Activated CD4-positive, alpha-beta T cell treated with anti-CD3 and anti-CD28 coated beads, Interleukin-2, amount 10 ng/mL, durations not matched to agents 24 days and 14 days (primary cell): ENCODE data around the gene CACNA2D3. TPM values are rescaled to one million over a fixed set of nuclear protein-coding genes. Genes with fewer than 3 reads are reported as not detected.
A peak's percentile ranks its signal among the peaks of the same experiment; 100 is the strongest.
"Not testable (repeated sequence)": the region's sequence is repeated elsewhere in the genome, so short reads cannot be mapped to it uniquely, and the experiment has no call there.

Experiments
- DNase-seq: peaks from one replicate; pipeline ENCODE4 v3.0.0; 2022
- H3K27ac Mint-ChIP-seq: one replicate; pipeline ENCODE4 v1.8.0; 2022; ENCODE audit warnings: mild to moderate bottlenecking, mixed read lengths
- H3K27me3 Mint-ChIP-seq: one replicate; pipeline ENCODE4 v1.8.0; 2022; ENCODE audit warnings: mixed read lengths
- H3K36me3 Mint-ChIP-seq: one replicate; pipeline ENCODE4 v1.8.0; 2022; ENCODE audit warnings: low read depth, mild to moderate bottlenecking, mixed read lengths
- H3K4me1 Mint-ChIP-seq: one replicate; pipeline ENCODE4 v1.8.0; 2021; ENCODE audit warnings: mixed read lengths
- H3K4me3 Mint-ChIP-seq: one replicate; pipeline ENCODE4 v1.8.0; 2022; ENCODE audit warnings: mild to moderate bottlenecking, moderate library complexity, mixed read lengths
- H3K9me3 Mint-ChIP-seq: one replicate; pipeline ENCODE4 v1.8.0; 2021; ENCODE audit warnings: mixed read lengths
- intact Hi-C: fragments of 100-400 bp; cut with micrococcal nuclease; formaldehyde crosslinking; loops from one replicate; pipeline ENCODE4 v1.15.1; 2023
- total RNA-seq: library from RNA; stranded (reverse); gene quantifications from 2 replicates; pipeline ENCODE4 v1.2.3, GENCODE V29; 2022

Gene CACNA2D3
- total RNA-seq, 1 donor from 2014 or later: not detected

DNA sequence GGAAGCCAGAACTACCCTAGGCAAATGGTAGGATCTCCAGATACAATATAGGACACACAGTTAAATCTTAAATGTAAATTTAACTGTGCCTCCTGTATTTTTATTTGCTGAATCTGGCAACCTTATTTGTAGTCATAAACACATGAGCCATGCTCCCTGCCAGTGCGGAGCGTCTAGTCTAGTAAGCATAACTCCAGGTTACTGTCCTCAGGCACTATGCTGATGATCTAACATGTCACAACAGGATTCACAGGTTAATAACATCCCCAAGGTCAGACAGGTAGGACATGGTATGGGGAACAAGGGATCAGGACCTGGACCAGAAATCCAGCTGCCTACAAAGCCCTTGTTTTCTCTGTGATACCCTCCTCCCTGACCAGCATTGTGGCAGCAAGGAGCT is 305.1 kb downstream of the CACNA2D3 start:
- Mint-ChIP-seq H3K4me1 (no peaks in the 10 kb centered on the region), H3K9me3 (no peaks in the 10 kb centered on the region), H3K27me3 (no peaks in the 10 kb centered on the region), H3K36me3 (no peaks in the 10 kb centered on the region), H3K27ac (no peak overlapping the region), H3K4me3 (no peak overlapping the region)
- no peak for DNase-seq
- intact Hi-C loops: loop anchor here (5.0 kb wide), 1 partner anchor 755 kb away; no protein-coding TSS in a partner anchor

DNA sequence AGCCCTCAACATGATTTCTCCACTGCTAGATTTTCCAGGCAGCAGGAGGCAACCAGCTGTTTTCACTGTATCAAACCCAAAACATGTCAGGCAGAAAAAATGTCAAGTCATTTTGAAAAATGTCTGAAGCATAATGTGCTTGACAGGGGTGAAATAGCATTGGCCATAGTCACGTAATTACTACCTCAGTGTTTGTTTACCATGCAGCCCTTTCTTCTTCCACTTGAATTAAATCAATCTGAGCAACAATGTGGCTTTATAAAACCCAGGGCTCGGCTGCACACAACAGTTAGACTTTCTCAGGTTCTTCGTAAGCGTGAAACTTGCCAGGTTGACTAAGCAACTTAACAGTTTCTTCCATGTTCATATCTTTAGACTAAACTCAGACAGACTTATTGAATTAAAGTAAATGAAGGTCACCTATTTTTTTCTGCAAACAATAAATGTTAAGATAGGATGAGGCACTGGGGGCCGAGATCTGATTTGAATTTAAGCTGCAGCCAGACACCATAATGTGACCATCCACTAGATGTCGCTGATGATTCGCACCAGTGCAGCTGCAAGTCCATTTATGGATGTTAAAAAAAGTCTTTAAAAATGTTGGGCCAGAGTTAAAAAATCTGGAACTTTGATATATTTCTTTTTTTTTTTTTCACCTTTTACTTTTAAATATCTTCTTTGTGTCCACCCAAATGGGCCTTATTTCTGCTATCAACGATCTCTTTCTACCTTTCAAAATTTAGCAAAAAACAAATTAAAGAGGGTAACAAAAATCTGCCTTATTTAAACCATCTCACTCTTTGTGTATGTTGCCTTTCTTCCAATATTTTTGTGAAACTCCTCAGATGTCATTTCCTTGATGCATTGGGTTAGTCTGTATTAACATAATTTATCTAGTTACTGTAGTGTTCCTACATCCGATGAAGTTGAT is 305.9 kb downstream of the CACNA2D3 start:
- Mint-ChIP-seq H3K9me3 (no peaks in the 10 kb centered on the region), H3K4me3 (no peak overlapping the region), H3K36me3 (no peaks in the 10 kb centered on the region), H3K27ac (no peak overlapping the region), H3K4me1 (no peaks in the 10 kb centered on the region), H3K27me3 (no peaks in the 10 kb centered on the region)
- intact Hi-C loops: loop anchor here (5.0 kb wide), 1 partner anchor 754 kb away; no protein-coding TSS in a partner anchor
- DNase-seq: peak; percentile 80

GRCh38 chr3:54432975-54433374 is 310.6 kb downstream of the CACNA2D3 start:
- H3K4me3 Mint-ChIP-seq: no peak overlapping the region
- H3K27me3 Mint-ChIP-seq: no peaks in the 10 kb centered on the region
- H3K27ac Mint-ChIP-seq: no peak overlapping the region
- intact Hi-C loops: no loop called here
- H3K9me3 Mint-ChIP-seq: no peaks in the 10 kb centered on the region
- DNase-seq: no peak
- no peaks in the 10 kb centered on the region for H3K36me3 Mint-ChIP-seq
- H3K4me1 Mint-ChIP-seq: no peaks in the 10 kb centered on the region

DNA sequence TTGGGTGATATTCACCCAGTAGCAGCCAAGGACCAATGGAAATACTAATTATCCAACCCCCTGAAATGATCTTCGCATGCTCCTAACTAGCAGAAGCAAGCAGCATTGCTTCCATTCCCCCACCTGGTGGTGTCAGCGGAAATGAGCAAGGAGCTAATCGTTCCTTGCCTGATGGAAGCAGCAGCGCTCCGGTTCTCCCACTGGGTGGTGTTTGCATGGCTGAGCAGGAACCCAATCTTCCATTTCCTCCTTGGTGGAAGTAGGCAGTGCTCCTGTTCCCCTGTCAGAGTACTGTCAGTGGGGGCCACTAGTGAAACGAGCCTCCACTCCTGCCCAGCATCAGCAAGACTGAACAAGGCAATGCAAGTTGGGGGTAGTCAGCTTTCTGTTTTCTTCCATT is 311.5 kb downstream of the CACNA2D3 start:
- Mint-ChIP-seq H3K4me3 (no peak overlapping the region), H3K4me1 (no peaks in the 10 kb centered on the region), H3K9me3 (no peaks in the 10 kb centered on the region), H3K27me3 (no peaks in the 10 kb centered on the region), H3K36me3 (no peaks in the 10 kb centered on the region), H3K27ac (no peak overlapping the region)
- intact Hi-C loops: no loop called here
- no peak for DNase-seq

GRCh38 chr3:54434756-54435155 is 312.4 kb downstream of the CACNA2D3 start:
- Mint-ChIP-seq H3K4me3 (no peak overlapping the region), H3K4me1 (no peaks in the 10 kb centered on the region), H3K9me3 (no peaks in the 10 kb centered on the region), H3K27me3 (no peaks in the 10 kb centered on the region), H3K27ac (no peak overlapping the region), H3K36me3 (no peaks in the 10 kb centered on the region)
- DNase-seq: no peak
- intact Hi-C loops: no loop called here

GRCh38 chr3:54437271-54437670 is 314.9 kb downstream of the CACNA2D3 start:
- Mint-ChIP-seq H3K4me1 (no peaks in the 10 kb centered on the region), H3K36me3 (no peaks in the 10 kb centered on the region), H3K27ac (no peak overlapping the region), H3K9me3 (no peaks in the 10 kb centered on the region), H3K27me3 (no peaks in the 10 kb centered on the region), H3K4me3 (no peak overlapping the region)
- intact Hi-C loops: no loop called here
- no peak for DNase-seq

DNA sequence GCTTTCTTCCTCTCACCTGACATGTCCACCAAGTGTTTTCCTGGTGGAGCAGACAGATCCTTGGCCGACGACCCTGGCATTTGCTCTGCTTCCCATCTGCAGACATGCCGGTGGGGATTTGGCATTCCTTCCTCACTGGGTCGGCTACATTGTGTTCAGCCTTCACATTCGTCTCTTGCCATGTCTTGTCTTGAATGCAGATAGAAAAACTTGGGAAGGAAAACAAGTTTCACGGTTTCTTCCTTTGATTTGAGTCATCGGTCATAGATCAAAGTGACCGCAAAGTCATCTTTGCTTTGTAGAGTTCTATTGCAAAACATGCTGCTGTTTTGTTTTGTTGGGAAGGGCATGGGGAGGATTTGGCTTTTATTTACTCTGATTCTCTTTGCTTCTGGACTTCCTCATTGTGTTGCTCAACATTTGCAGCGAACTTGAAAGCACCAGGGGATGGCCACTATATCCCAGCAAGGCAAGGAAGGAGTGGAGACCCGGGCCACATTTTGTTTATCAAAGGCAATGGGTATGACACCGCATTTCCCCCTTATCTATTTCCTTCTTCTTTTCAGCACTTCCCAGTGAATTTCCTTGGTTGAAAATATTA is 321.3 kb downstream of the CACNA2D3 start:
- intact Hi-C loops: no loop called here
- Mint-ChIP-seq H3K36me3 (no peaks in the 10 kb centered on the region), H3K27me3 (no peaks in the 10 kb centered on the region), H3K4me1 (no peaks in the 10 kb centered on the region), H3K4me3 (no peak overlapping the region), H3K27ac (no peak overlapping the region), H3K9me3 (no peaks in the 10 kb centered on the region)
- DNase-seq: no peak

DNA sequence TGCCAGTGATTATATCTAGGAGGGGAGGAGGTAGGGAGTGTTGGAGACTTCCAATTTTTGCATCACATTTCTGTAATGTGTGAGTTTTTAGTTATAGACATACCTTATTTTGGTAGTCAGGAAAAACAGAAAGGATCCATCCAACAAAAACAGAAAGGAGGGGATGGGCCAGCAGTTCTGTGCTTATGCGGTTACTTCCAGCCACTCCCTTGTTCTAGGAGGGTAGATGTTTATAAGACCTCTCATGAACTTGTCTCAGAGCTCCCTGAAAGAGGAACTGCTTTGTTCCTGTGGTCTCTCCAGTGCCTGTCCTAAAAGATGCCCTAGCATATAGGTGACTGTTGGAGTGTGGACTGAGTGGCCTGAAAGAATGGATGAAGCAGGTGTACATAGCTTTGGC is 323.3 kb downstream of the CACNA2D3 start:
- no peak overlapping the region for H3K27ac Mint-ChIP-seq
- H3K4me1 Mint-ChIP-seq: no peaks in the 10 kb centered on the region
- H3K27me3 Mint-ChIP-seq: no peaks in the 10 kb centered on the region
- no peaks in the 10 kb centered on the region for H3K9me3 Mint-ChIP-seq
- no peaks in the 10 kb centered on the region for H3K36me3 Mint-ChIP-seq
- no peak for DNase-seq
- intact Hi-C loops: no loop called here
- H3K4me3 Mint-ChIP-seq: no peak overlapping the region

GRCh38 chr3:54447427-54447826 is 325.1 kb downstream of the CACNA2D3 start:
- no peaks in the 10 kb centered on the region for H3K36me3 Mint-ChIP-seq
- H3K9me3 Mint-ChIP-seq: peaks cover 6% of the 10 kb centered on the region
- intact Hi-C loops: no loop called here
- H3K4me3 Mint-ChIP-seq: no peak overlapping the region
- DNase-seq: no peak
- H3K27ac Mint-ChIP-seq: no peak overlapping the region
- H3K27me3 Mint-ChIP-seq: no peaks in the 10 kb centered on the region
- H3K4me1 Mint-ChIP-seq: no peaks in the 10 kb centered on the region

- DNase-seq: no peak
- H3K36me3 Mint-ChIP-seq: no peaks in the 10 kb centered on the region
- no peaks in the 10 kb centered on the region for H3K4me1 Mint-ChIP-seq
- no peaks in the 10 kb centered on the region for H3K27me3 Mint-ChIP-seq
- no peak overlapping the region for H3K27ac Mint-ChIP-seq
- H3K4me3 Mint-ChIP-seq: no peak overlapping the region
- peaks cover 11% of the 10 kb centered on the region for H3K9me3 Mint-ChIP-seq
- intact Hi-C loops: no loop called here
These were observed 332.5 kb downstream of the CACNA2D3 start for GRCh38 chr3:54454806-54455205.

DNA sequence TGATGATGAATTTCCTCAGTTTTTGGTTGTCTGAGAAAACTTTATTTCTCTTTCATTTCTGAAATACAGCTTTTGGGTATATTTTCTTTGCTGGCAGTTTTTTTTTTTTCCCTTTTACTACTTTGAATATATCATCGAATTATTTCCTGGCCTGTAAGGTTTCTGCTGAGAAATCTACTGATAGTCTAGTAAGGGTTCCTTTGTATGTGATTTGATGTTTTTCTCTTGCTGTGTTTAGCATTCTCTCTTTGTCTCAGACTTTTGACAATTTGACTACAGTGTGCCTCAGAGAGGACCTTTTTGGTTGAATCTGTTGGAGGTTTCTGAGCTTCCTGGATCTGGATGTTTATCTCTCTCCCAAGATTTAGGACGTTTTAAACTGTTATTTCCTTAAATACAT is 336.0 kb downstream of the CACNA2D3 start:
- Mint-ChIP-seq H3K9me3 (peaks cover 7% of the 10 kb centered on the region), H3K27me3 (no peaks in the 10 kb centered on the region), H3K4me3 (no peak overlapping the region), H3K4me1 (no peaks in the 10 kb centered on the region), H3K27ac (no peak overlapping the region), H3K36me3 (no peaks in the 10 kb centered on the region)
- intact Hi-C loops: no loop called here
- DNase-seq: no peak

GRCh38 chr3:54464554-54464953 is 342.2 kb downstream of the CACNA2D3 start:
- H3K4me3 Mint-ChIP-seq, intact Hi-C loops, H3K27ac Mint-ChIP-seq, DNase-seq, H3K36me3 Mint-ChIP-seq, H3K4me1 Mint-ChIP-seq, H3K27me3 Mint-ChIP-seq: not testable (repeated sequence)
- peaks cover 14% of the 10 kb centered on the region for H3K9me3 Mint-ChIP-seq

- peaks cover 23% of the 10 kb centered on the region for H3K9me3 Mint-ChIP-seq
- H3K27me3 Mint-ChIP-seq: no peaks in the 10 kb centered on the region
- DNase-seq: no peak
- no peak overlapping the region for H3K27ac Mint-ChIP-seq
- intact Hi-C loops: no loop called here
- no peaks in the 10 kb centered on the region for H3K36me3 Mint-ChIP-seq
- no peaks in the 10 kb centered on the region for H3K4me1 Mint-ChIP-seq
- H3K4me3 Mint-ChIP-seq: no peak overlapping the region
These were observed 354.5 kb downstream of the CACNA2D3 start for GRCh38 chr3:54476891-54477290.

- peaks cover 4% of the 10 kb centered on the region for H3K9me3 Mint-ChIP-seq
- no peak overlapping the region for H3K4me3 Mint-ChIP-seq
- H3K36me3 Mint-ChIP-seq: no peaks in the 10 kb centered on the region
- H3K27me3 Mint-ChIP-seq: no peaks in the 10 kb centered on the region
- intact Hi-C loops: no loop called here
- no peak for DNase-seq
- H3K4me1 Mint-ChIP-seq: no peaks in the 10 kb centered on the region
- no peak overlapping the region for H3K27ac Mint-ChIP-seq
These were observed 359.4 kb downstream of the CACNA2D3 start for GRCh38 chr3:54481606-54482365.
